Thyroid gland (tissue), 4 donors: ENCODE measurements around the gene NDUFAF8.

Experiments used
- POLR2A ChIP-seq, 2 donors: fragments of 450-650 bp; IDR thresholded peaks; one replicate each; pipeline ENCODE4 v1.6.1; 2017; ENCODE audit warnings: antibody characterized with exemption in 2 of 2, mild to moderate bottlenecking in 2 of 2, moderate library complexity in 1 of 2
- TF ChIP-seq, protein P1 (sequence below), 6 experiments: fragments of 200-600 bp in 3 of 6; fragments of 450-650 bp in 3 of 6; sonication (generic) in 3 of 6; IDR thresholded peaks; one replicate each; pipeline ENCODE4 v1.5.1; 2016 to 2019; ENCODE audit warnings: antibody characterized with exemption in 6 of 6, mild to moderate bottlenecking in 2 of 6, inconsistent platforms in 1 of 6, moderate library complexity in 1 of 6

DNA sequence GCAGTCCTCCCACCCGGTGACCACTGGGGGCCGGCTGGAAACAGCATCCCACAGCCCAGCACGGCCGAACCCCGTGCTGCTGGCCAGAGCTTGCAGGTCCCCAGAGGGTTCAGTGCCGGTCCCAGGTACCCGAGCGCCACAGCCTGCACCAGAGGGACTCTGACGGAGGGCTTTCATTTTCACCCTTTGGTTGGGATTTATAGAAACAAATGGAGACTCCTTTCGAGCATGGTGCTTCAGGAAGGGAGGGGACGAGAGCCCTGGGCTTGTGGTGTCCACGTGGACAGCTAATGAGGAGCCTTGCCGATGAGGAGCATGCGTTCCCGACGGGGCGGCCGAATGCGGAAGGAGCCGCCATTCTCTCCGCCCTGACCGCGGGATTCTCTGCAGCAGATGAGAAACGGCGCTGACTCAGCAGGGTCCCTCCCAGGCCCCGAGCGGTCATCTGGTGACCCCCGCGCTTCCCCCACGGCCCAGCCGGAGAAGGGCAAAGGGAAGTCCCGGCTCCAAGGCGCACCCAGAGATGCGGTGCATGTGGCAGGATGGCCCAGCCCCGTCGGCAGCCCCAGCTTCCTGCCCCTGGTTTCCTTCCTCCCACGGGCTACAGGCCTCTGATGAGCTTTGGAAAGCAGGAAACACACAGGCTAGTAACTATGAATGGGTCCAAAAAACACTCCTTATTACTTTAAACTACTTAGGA is 46.2 kb downstream of the NDUFAF8 start:
- TF ChIP-seq POLR2A (IDR thresholded peaks at IDR 0.05): no peak
- TF ChIP-seq, protein P1, sequence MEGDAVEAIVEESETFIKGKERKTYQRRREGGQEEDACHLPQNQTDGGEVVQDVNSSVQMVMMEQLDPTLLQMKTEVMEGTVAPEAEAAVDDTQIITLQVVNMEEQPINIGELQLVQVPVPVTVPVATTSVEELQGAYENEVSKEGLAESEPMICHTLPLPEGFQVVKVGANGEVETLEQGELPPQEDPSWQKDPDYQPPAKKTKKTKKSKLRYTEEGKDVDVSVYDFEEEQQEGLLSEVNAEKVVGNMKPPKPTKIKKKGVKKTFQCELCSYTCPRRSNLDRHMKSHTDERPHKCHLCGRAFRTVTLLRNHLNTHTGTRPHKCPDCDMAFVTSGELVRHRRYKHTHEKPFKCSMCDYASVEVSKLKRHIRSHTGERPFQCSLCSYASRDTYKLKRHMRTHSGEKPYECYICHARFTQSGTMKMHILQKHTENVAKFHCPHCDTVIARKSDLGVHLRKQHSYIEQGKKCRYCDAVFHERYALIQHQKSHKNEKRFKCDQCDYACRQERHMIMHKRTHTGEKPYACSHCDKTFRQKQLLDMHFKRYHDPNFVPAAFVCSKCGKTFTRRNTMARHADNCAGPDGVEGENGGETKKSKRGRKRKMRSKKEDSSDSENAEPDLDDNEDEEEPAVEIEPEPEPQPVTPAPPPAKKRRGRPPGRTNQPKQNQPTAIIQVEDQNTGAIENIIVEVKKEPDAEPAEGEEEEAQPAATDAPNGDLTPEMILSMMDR (IDR thresholded peaks at IDR 0.05): no peak
